Gastroesophageal sphincter (tissue), 3 donors: ENCODE data around the gene SYTL2.

Source experiments
- POLR2A ChIP-seq, 2 donors: fragments of 450-650 bp; IDR thresholded peaks; one replicate each; pipeline ENCODE4 v1.6.1; 2017; ENCODE audit warnings: antibody characterized with exemption in 2 of 2, mild to moderate bottlenecking in 2 of 2, moderate library complexity in 1 of 2
- TF ChIP-seq, protein P1 (sequence below), 4 experiments: fragments of 200-600 bp in 2 of 4; fragments of 450-650 bp in 2 of 4; sonication (generic) in 1 of 4; IDR thresholded peaks; one replicate each; pipeline ENCODE4 v1.5.1; 2017 to 2019; ENCODE audit warnings: antibody characterized with exemption in 4 of 4, mild to moderate bottlenecking in 2 of 4, moderate library complexity in 2 of 4

DNA sequence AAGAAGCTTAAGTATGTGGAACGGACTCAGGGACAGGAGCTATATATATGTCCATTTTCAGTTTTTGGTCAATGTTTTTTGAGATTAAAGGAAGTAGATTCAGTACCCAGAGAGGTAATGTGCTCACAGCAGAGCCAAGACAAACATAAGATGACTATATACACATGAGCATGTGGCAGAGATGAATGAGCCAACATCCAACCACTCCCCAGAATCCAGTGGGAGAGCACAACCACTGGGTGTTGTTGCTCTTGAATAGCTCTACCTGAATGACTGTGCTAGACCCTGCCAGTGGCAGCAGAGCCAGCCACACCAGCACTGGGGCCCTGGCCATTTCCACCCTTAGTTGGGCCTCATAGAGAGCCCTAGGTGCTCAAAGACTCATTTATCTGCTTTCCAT lies 10.7 kb upstream of the SYTL2 start:
- TF ChIP-seq, protein P1, sequence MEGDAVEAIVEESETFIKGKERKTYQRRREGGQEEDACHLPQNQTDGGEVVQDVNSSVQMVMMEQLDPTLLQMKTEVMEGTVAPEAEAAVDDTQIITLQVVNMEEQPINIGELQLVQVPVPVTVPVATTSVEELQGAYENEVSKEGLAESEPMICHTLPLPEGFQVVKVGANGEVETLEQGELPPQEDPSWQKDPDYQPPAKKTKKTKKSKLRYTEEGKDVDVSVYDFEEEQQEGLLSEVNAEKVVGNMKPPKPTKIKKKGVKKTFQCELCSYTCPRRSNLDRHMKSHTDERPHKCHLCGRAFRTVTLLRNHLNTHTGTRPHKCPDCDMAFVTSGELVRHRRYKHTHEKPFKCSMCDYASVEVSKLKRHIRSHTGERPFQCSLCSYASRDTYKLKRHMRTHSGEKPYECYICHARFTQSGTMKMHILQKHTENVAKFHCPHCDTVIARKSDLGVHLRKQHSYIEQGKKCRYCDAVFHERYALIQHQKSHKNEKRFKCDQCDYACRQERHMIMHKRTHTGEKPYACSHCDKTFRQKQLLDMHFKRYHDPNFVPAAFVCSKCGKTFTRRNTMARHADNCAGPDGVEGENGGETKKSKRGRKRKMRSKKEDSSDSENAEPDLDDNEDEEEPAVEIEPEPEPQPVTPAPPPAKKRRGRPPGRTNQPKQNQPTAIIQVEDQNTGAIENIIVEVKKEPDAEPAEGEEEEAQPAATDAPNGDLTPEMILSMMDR (IDR thresholded peaks at IDR 0.05) = no peak
- TF ChIP-seq POLR2A (IDR thresholded peaks at IDR 0.05) = no peak
